C4-2B (cell line): ENCODE measurements around the gene GTF2IRD1.

Source experiments
- ZFX ChIP-seq: fragments of 450-650 bp; IDR thresholded peaks from 2 replicates; pipeline ENCODE4 v1.6.1; 2017
- TF ChIP-seq, protein P1 (sequence below): fragments of 450-650 bp; conservative IDR thresholded peaks from 2 replicates; pipeline ENCODE4 v1.5.1; 2017; ENCODE audit warnings: mild to moderate bottlenecking

DNA sequence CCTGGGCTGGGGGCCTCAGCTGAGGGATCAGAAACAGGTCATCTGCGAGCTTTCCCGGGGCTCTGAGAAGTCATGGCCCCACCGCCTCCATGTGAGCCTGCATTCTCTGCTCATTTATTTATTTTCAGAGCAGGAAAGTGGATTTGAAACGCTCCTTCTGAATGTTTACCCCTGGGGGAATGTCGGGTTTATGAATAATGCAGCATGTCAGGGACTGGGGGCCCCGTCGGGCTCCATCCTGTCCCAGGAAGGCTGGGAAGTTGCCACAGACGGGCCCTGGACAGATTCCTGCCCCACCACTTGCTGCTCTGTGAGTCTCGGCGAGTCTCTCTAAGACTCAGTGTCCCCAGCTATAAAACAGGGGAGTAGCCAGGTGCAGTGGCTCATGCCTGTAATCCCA is 11.9 kb upstream of the GTF2IRD1 start:
- TF ChIP-seq, protein P1, sequence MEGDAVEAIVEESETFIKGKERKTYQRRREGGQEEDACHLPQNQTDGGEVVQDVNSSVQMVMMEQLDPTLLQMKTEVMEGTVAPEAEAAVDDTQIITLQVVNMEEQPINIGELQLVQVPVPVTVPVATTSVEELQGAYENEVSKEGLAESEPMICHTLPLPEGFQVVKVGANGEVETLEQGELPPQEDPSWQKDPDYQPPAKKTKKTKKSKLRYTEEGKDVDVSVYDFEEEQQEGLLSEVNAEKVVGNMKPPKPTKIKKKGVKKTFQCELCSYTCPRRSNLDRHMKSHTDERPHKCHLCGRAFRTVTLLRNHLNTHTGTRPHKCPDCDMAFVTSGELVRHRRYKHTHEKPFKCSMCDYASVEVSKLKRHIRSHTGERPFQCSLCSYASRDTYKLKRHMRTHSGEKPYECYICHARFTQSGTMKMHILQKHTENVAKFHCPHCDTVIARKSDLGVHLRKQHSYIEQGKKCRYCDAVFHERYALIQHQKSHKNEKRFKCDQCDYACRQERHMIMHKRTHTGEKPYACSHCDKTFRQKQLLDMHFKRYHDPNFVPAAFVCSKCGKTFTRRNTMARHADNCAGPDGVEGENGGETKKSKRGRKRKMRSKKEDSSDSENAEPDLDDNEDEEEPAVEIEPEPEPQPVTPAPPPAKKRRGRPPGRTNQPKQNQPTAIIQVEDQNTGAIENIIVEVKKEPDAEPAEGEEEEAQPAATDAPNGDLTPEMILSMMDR = no peak
- TF ChIP-seq ZFX = no peak
